GM23338 (cell line): ENCODE results near the gene SMIM28. TPM values are rescaled to one million over a fixed set of nuclear protein-coding genes. Genes with fewer than 3 reads are reported as not detected.

ENCODE experiments used
- ATAC-seq: fragments of 200-7000 bp; cut with Tn5 transposase; 3 replicates; pipeline ENCODE4 v1.9.1; 2020
- DNase-seq: peaks from one replicate; pipeline ENCODE4 v3.0.0-alpha.2; 2015; ENCODE audit warnings: low spot score
- H2AFZ ChIP-seq: fragments of 200-600 bp; sonication (generic); 2 replicates; pipeline ENCODE4 v1.8.0; 2016; ENCODE audit warnings: antibody characterized with exemption, mild to moderate bottlenecking, moderate library complexity
- H3F3A ChIP-seq: fragments of 200-600 bp; sonication (generic); replicated peaks from 2 replicates; pipeline ENCODE4 v1.8.0; 2017; ENCODE audit warnings: antibody characterized with exemption, mixed run types, low read depth
- H3K27ac ChIP-seq: fragments of 200-600 bp; sonication (generic); 2 replicates; pipeline ENCODE4 v1.6.1; 2016; ENCODE audit warnings: low read depth
- H3K27me3 ChIP-seq: fragments of 200-600 bp; sonication (generic); 2 replicates; pipeline ENCODE4 v1.8.0; 2016; ENCODE audit warnings: mild to moderate bottlenecking, mixed run types, moderate library complexity; ENCODE audit not compliant: insufficient read depth
- H3K36me3 ChIP-seq: fragments of 200-600 bp; sonication (generic); 2 replicates; pipeline ENCODE4 v1.8.0; 2016; ENCODE audit warnings: mild to moderate bottlenecking; ENCODE audit not compliant: insufficient read depth
- H3K4me1 ChIP-seq: fragments of 200-600 bp; sonication (generic); 2 replicates; pipeline ENCODE4 v1.8.0; 2016; ENCODE audit warnings: mild to moderate bottlenecking, moderate library complexity; ENCODE audit not compliant: insufficient read depth
- H3K4me2 ChIP-seq: fragments of 200-600 bp; sonication (generic); 2 replicates; pipeline ENCODE4 v1.7.1; 2017; ENCODE audit warnings: mixed run types
- H3K4me3 ChIP-seq: fragments of 200-600 bp; sonication (generic); 2 replicates; pipeline ENCODE4 v1.6.1; 2016; ENCODE audit warnings: mixed run types
- H3K79me2 ChIP-seq: fragments of 200-600 bp; sonication (generic); replicated peaks from 2 replicates; pipeline ENCODE4 v1.8.0; 2017; ENCODE audit warnings: mild to moderate bottlenecking; ENCODE audit not compliant: insufficient read depth
- H3K9me2 ChIP-seq: fragments of 200-600 bp; sonication (generic); 2 replicates; pipeline ENCODE4 v1.8.0; 2017; ENCODE audit not compliant: insufficient read depth
- H4K20me1 ChIP-seq: fragments of 200-600 bp; sonication (generic); replicated peaks from 2 replicates; pipeline ENCODE4 v1.8.0; 2017; ENCODE audit warnings: mild to moderate bottlenecking; ENCODE audit not compliant: insufficient read depth
- H3K27ac Mint-ChIP-seq: 2 replicates; pipeline ENCODE4 v1.8.0; 2020; ENCODE audit warnings: inconsistent platforms, mild to moderate bottlenecking, moderate library complexity, mixed read lengths
- H3K27me3 Mint-ChIP-seq: 3 replicates; pipeline ENCODE4 v1.8.0; 2022; ENCODE audit warnings: low read depth, mild to moderate bottlenecking, moderate library complexity, mixed read lengths, inconsistent platforms; ENCODE audit not compliant: insufficient read depth, poor library complexity
- H3K36me3 Mint-ChIP-seq: 3 replicates; pipeline ENCODE4 v1.8.0; 2021; ENCODE audit warnings: low read depth, mild to moderate bottlenecking, inconsistent platforms, moderate library complexity, mixed read lengths
- H3K4me1 Mint-ChIP-seq: 3 replicates; pipeline ENCODE4 v1.8.0; 2020; ENCODE audit warnings: mild to moderate bottlenecking, inconsistent platforms, mixed read lengths
- H3K4me3 Mint-ChIP-seq: 3 replicates; pipeline ENCODE4 v1.8.0; 2021; ENCODE audit warnings: moderate library complexity, mild to moderate bottlenecking, inconsistent platforms, mixed read lengths
- H3K9me3 Mint-ChIP-seq: 3 replicates; pipeline ENCODE4 v1.8.0; 2020; ENCODE audit warnings: moderate library complexity, mild to moderate bottlenecking, inconsistent platforms, mixed read lengths
- CREB1 ChIP-seq: fragments of 250-450 bp; sonication (Bioruptor Pico); IDR thresholded peaks from 2 replicates; pipeline ENCODE4 v1.5.0; 2020; ENCODE audit warnings: low read depth, mild to moderate bottlenecking, moderate library complexity
- CTCF ChIP-seq, 2 experiments: fragments of 200-600 bp in 1 of 2; sonication (generic) in 1 of 2; conservative IDR thresholded peaks; 2 replicates each; pipeline versions ENCODE4 v1.5.1 to v1.6.1; 2016 to 2017; ENCODE audit warnings: antibody characterized with exemption in 2 of 2, low read depth in 2 of 2, mild to moderate bottlenecking in 2 of 2, moderate library complexity in 1 of 2
- ETS1 ChIP-seq: IDR thresholded peaks from 2 replicates; pipeline ENCODE4 v1.6.1; 2016; ENCODE audit warnings: antibody characterized with exemption
- EZH2 ChIP-seq: fragments of 200-600 bp; sonication (generic); IDR thresholded peaks from one replicate; pipeline ENCODE4 v1.8.0; 2017; ENCODE audit warnings: antibody characterized with exemption, mild to moderate bottlenecking, low read depth; ENCODE audit not compliant: unreplicated experiment
- EZH2phosphoT487 ChIP-seq: fragments of 200-600 bp; sonication (generic); IDR thresholded peaks from one replicate; pipeline ENCODE4 v1.8.1; 2018; ENCODE audit warnings: antibody characterized with exemption; ENCODE audit not compliant: unreplicated experiment
- JUNB ChIP-seq: IDR thresholded peaks from one replicate; pipeline ENCODE4 v1.6.1; 2016; ENCODE audit warnings: antibody characterized with exemption; ENCODE audit not compliant: unreplicated experiment
- NANOG ChIP-seq: IDR thresholded peaks from 2 replicates; pipeline ENCODE4 v1.6.1; 2016; ENCODE audit warnings: antibody characterized with exemption, borderline replicate concordance
- POLR2AphosphoS5 ChIP-seq: IDR thresholded peaks from 2 replicates; pipeline ENCODE4 v1.6.1; 2016; ENCODE audit warnings: antibody characterized with exemption, low read depth
- STAT1 ChIP-seq: IDR thresholded peaks from one replicate; pipeline ENCODE4 v1.6.1; 2016; ENCODE audit warnings: antibody characterized with exemption; ENCODE audit not compliant: unreplicated experiment
- ZNF114 ChIP-seq: fragments of 250-450 bp; sonication (Bioruptor Pico); IDR thresholded peaks from 2 replicates; pipeline ENCODE4 v1.5.0; 2020; ENCODE audit warnings: mild to moderate bottlenecking, moderate library complexity
- ZNF331 ChIP-seq: fragments of 250-450 bp; sonication (Bioruptor Pico); IDR thresholded peaks from 2 replicates; pipeline ENCODE4 v1.5.0; 2020; ENCODE audit warnings: low read depth, mild to moderate bottlenecking, moderate library complexity
- ZNF462 ChIP-seq: fragments of 250-450 bp; sonication (Bioruptor Pico); IDR thresholded peaks from 2 replicates; pipeline ENCODE4 v1.5.0; 2020; ENCODE audit warnings: mild to moderate bottlenecking, moderate library complexity
- polyA plus RNA-seq: library from polyadenylated mRNA; unstranded; fragments of >200 nt; fragmentation: Nextera tagmentation; extraction: Ambion mirVana; gene quantifications from 2 replicates; pipeline ENCODE4 v1.2.1, GENCODE V29; 2016
- total RNA-seq: library from RNA; depleted of rRNA; stranded (reverse); fragments of >200 nt; shearing (Covaris generic); gene quantifications from 2 replicates; pipeline ENCODE4 v1.2.3, GENCODE V29; 2014

SMIM28 gene
- total and polyA plus RNA-seq, 2 experiments from 2014 or later, result not detected

- no peak for TF ChIP-seq ETS1
- no peak for TF ChIP-seq EZH2
- TF ChIP-seq NANOG, result no peak
- TF ChIP-seq CTCF (conservative IDR thresholded peaks at IDR 0.05; ENCODE audit: low read depth in 2 of 2), result no peak
- TF ChIP-seq JUNB, result no peak
- no peak for TF ChIP-seq POLR2AphosphoS5
- TF ChIP-seq EZH2phosphoT487, result no peak
- TF ChIP-seq CREB1 (CRISPR knock-in tag), result no peak
- no peak for TF ChIP-seq ZNF114 (CRISPR knock-in tag)
These were observed 32.0 kb upstream of the SMIM28 start (continued) for GRCh38 chr6:138345565-138346285.

GRCh38 chr6:138346302-138347195, 31.2 kb upstream of the SMIM28 start:
- H3K4me2 ChIP-seq, result peak overlapping the region; percentile 5; the same call in 1 of the 2 replicates
- H3K4me1 Mint-ChIP-seq, result peaks cover 37% of the 10 kb centered on the region
- H3K36me3 ChIP-seq, result no peaks in the 10 kb centered on the region
- no peak overlapping the region for H3K4me3 Mint-ChIP-seq
- H3K4me1 ChIP-seq, result peaks cover 23% of the 10 kb centered on the region
- no peaks in the 10 kb centered on the region for H3K27me3 Mint-ChIP-seq
- ATAC-seq, result no peak
- no peaks in the 10 kb centered on the region for H3K9me3 Mint-ChIP-seq
- no peak overlapping the region for H3K27ac ChIP-seq
- H2AFZ ChIP-seq, result no peak overlapping the region
- peak; percentile 9 for DNase-seq
- no peaks in the 10 kb centered on the region for H3K79me2 ChIP-seq
- H3K27me3 ChIP-seq, result no peaks in the 10 kb centered on the region
- H3K9me2 ChIP-seq, result no peaks in the 10 kb centered on the region
- H3F3A ChIP-seq, result no peaks in the 10 kb centered on the region
- H3K36me3 Mint-ChIP-seq, result no peaks in the 10 kb centered on the region
- H3K27ac Mint-ChIP-seq, result no peak overlapping the region
- no peaks in the 10 kb centered on the region for H4K20me1 ChIP-seq
- H3K4me3 ChIP-seq, result no peak overlapping the region
- TF ChIP-seq CREB1 (CRISPR knock-in tag) (no peak), ETS1 (no peak), ZNF331 (CRISPR knock-in tag) (no peak), STAT1 (no peak), NANOG (no peak), EZH2phosphoT487 (no peak), ZNF462 (CRISPR knock-in tag) (no peak)
